K562 (cell line): ENCODE measurements around the gene KDM2A. TPM values are rescaled to one million over a fixed set of nuclear protein-coding genes. Genes with fewer than 3 reads are reported as not detected.
A peak's percentile ranks its signal among the peaks of the same experiment; 100 is the strongest.

Experiments
- ATAC-seq: fragments of 200-7000 bp; cut with Tn5 transposase; 3 replicates; pipeline ENCODE4 v1.9.1; 2020; ENCODE audit warnings: moderate library complexity
- BruUV-seq: library from RNA; stranded (reverse); fragments of 400-500 nt; replicated peaks from 2 replicates; lab custom pipeline; 2021; lab: Mats Ljungman, UMichigan
- CTCF ChIA-PET: fragments of 300-600 bp; formaldehyde crosslinking; extraction: SDS; loops from one replicate; lab custom pipeline; 2021; ENCODE audit warnings: low intra/inter-chr PET ratio; lab: Yijun Ruan, JAX
- POLR2A ChIA-PET: fragments of 300-600, 350-650 bp; sonication (Branson Sonifier 250); formaldehyde crosslinking; extraction: SDS; loops from one replicate; lab custom pipeline; 2021; ENCODE audit warnings: antibody characterized with exemption, inconsistent platforms; lab: Yijun Ruan, JAX
- DNase-seq, 4 experiments: peaks; one replicate each; pipeline versions ENCODE4 v3.0.0 to v3.0.0-alpha.2; 2011 to 2018; ENCODE audit warnings: low spot score in 3 of 4, mixed read lengths in 3 of 4; ENCODE audit errors: extremely low read depth in 1 of 4
- FAIRE-seq: peaks from 2 replicates; lab custom pipeline; 2011; peaks lifted over from hg19 to GRCh38; lab: Jason Lieb, UNC
- H2AFZ ChIP-seq: 2 replicates; pipeline ENCODE4 v1.6.0; 2011; ENCODE audit warnings: low read depth, low read length, control low read depth, inconsistent platforms
- H3K27ac ChIP-seq: fragments of 200-600 bp; 3 replicates; pipeline ENCODE4 v1.8.0; 2011; ENCODE audit warnings: low read depth, mild to moderate bottlenecking, control low read depth, inconsistent platforms, low read length, moderate library complexity, mixed read lengths; ENCODE audit errors: extremely low read depth
- H3K27me3 ChIP-seq, 2 experiments: fragments of 300-600 bp in 1 of 2; 2 replicates in 1 of 2; 3 replicates in 1 of 2; pipeline versions ENCODE4 v1.6.0 to v1.8.0; 2011; ENCODE audit warnings: inconsistent platforms in 2 of 2, low read length in 2 of 2, mild to moderate bottlenecking in 1 of 2, mixed read lengths in 1 of 2, moderate library complexity in 1 of 2; ENCODE audit not compliant: control insufficient read depth in 2 of 2, insufficient read depth in 2 of 2
- H3K36me3 ChIP-seq: fragments of 300-600 bp; 3 replicates; pipeline ENCODE4 v1.8.0; 2011; ENCODE audit warnings: mild to moderate bottlenecking, low read length, inconsistent platforms; ENCODE audit not compliant: control insufficient read depth, insufficient read depth
- H3K4me1 ChIP-seq, 2 experiments: fragments of 200-600 bp in 1 of 2; replicated peaks in 1 of 2; 2 replicates in 1 of 2; 3 replicates in 1 of 2; pipeline versions ENCODE4 v1.5.1 to v1.8.0; 2011; ENCODE audit warnings: inconsistent platforms in 2 of 2, low read length in 2 of 2, mild to moderate bottlenecking in 1 of 2, mixed read lengths in 1 of 2, moderate library complexity in 1 of 2; ENCODE audit not compliant: control insufficient read depth in 2 of 2, insufficient read depth in 2 of 2
- H3K4me2 ChIP-seq: 2 replicates; pipeline ENCODE4 v1.6.1; 2011; ENCODE audit warnings: low read length, control low read depth, inconsistent platforms, mixed read lengths; ENCODE audit not compliant: insufficient read depth
- H3K4me3 ChIP-seq: fragments of 200-600 bp; sonication (generic), shearing (Covaris generic); 2 replicates; pipeline ENCODE4 v1.5.1; 2016; ENCODE audit warnings: control low read depth, inconsistent platforms
- H3K79me2 ChIP-seq: fragments of 200-600 bp; 3 replicates; pipeline ENCODE4 v1.8.0; 2011; ENCODE audit warnings: low read length, inconsistent platforms; ENCODE audit not compliant: control insufficient read depth, insufficient read depth
- H3K9ac ChIP-seq, 2 experiments: 2 replicates each; pipeline versions ENCODE4 v1.6.0 to v1.6.1; 2011; ENCODE audit warnings: low read depth in 2 of 2, low read length in 2 of 2, control low read depth in 1 of 2, inconsistent platforms in 1 of 2, mild to moderate bottlenecking in 1 of 2, mixed read lengths in 1 of 2; ENCODE audit not compliant: insufficient read depth in 1 of 2
- H3K9me1 ChIP-seq: one replicate; pipeline ENCODE4 v1.6.0; 2011; ENCODE audit warnings: inconsistent platforms, mild to moderate bottlenecking, low read length, moderate library complexity; ENCODE audit not compliant: control insufficient read depth, insufficient read depth
- H3K9me3 ChIP-seq: replicated peaks from 2 replicates; pipeline ENCODE4 v1.5.1; 2011; ENCODE audit warnings: low read depth, low read length, inconsistent platforms; ENCODE audit not compliant: control insufficient read depth, insufficient read depth
- H4K20me1 ChIP-seq: replicated peaks from 2 replicates; pipeline ENCODE4 v1.6.1; 2011; ENCODE audit warnings: low read length, inconsistent platforms, mixed read lengths; ENCODE audit not compliant: control insufficient read depth, insufficient read depth
- ATF2 ChIP-seq: sonication (generic); formaldehyde crosslinking; IDR thresholded peaks from 2 replicates; pipeline ENCODE4 v1.8.1; 2022; ENCODE audit warnings: missing genetic modification reagents
- ATF3 ChIP-seq, 2 experiments: fragments of 450-650 bp in 1 of 2; sonication (generic) in 1 of 2; formaldehyde crosslinking in 1 of 2; IDR thresholded peaks in 1 of 2; conservative IDR thresholded peaks in 1 of 2; 2 replicates each; pipeline versions ENCODE4 v1.6.1 to v1.8.1; 2016 to 2023; ENCODE audit warnings: mild to moderate bottlenecking in 2 of 2, moderate library complexity in 2 of 2, inconsistent platforms in 1 of 2, missing genetic modification reagents in 1 of 2
- BDP1 ChIP-seq: IDR thresholded peaks from 3 replicates; pipeline ENCODE4 v1.6.1; 2011; ENCODE audit not compliant: insufficient read length, insufficient read depth
- CC2D1A ChIP-seq: fragments of 450-650 bp; IDR thresholded peaks from 2 replicates; pipeline ENCODE4 v1.6.1; 2017; ENCODE audit warnings: mild to moderate bottlenecking
- CEBPB ChIP-seq: fragments of 450-650 bp; IDR thresholded peaks from 2 replicates; pipeline ENCODE4 v1.6.1; 2016; ENCODE audit warnings: missing genetic modification characterization, missing compliant biosample characterization
- DNMT1 ChIP-seq: fragments of 450-650 bp; IDR thresholded peaks from 2 replicates; pipeline ENCODE4 v1.6.1; 2016; ENCODE audit warnings: antibody characterized with exemption, mild to moderate bottlenecking
- HEY1 ChIP-seq: fragments of 250-450 bp; sonication (Bioruptor Pico); IDR thresholded peaks from 2 replicates; pipeline ENCODE4 v1.5.0; 2020; ENCODE audit warnings: mild to moderate bottlenecking, moderate library complexity, borderline replicate concordance
- HMG20A ChIP-seq: fragments of 450-650 bp; formaldehyde crosslinking; conservative IDR thresholded peaks from 2 replicates; pipeline ENCODE4 v1.4.0; 2020; ENCODE audit warnings: mild to moderate bottlenecking, mixed read lengths
- LEF1 ChIP-seq: fragments of 450-650 bp; IDR thresholded peaks from 2 replicates; pipeline ENCODE4 v1.6.1; 2016; ENCODE audit warnings: mild to moderate bottlenecking
- SMARCA4 ChIP-seq: fragments of 450-650 bp; IDR thresholded peaks from 2 replicates; pipeline ENCODE4 v1.6.1; 2016
- SNIP1 ChIP-seq: fragments of 450-650 bp; IDR thresholded peaks from 2 replicates; pipeline ENCODE4 v1.7.1; 2017; ENCODE audit warnings: low read depth, mild to moderate bottlenecking
- SOX6 ChIP-seq: fragments of 450-650 bp; IDR thresholded peaks from 2 replicates; pipeline ENCODE4 v1.6.1; 2014; ENCODE audit warnings: mild to moderate bottlenecking
- SUPT5H ChIP-seq: fragments of 450-650 bp; IDR thresholded peaks from 2 replicates; pipeline ENCODE4 v1.6.1; 2016
- THRAP3 ChIP-seq: fragments of 450-650 bp; IDR thresholded peaks from 2 replicates; pipeline ENCODE4 v1.6.1; 2016; ENCODE audit warnings: mild to moderate bottlenecking, inconsistent platforms, borderline replicate concordance
- TRIM24 ChIP-seq, 2 experiments: fragments of 450-650 bp; IDR thresholded peaks; 2 replicates each; pipeline ENCODE4 v1.6.1; 2016
- TRIM28 ChIP-seq: fragments of 450-650 bp; IDR thresholded peaks from 2 replicates; pipeline ENCODE4 v1.6.1; 2017
- ZFX ChIP-seq: sonication (generic); formaldehyde crosslinking; IDR thresholded peaks from 2 replicates; pipeline ENCODE4 v1.8.0; 2022; ENCODE audit warnings: mild to moderate bottlenecking, missing genetic modification reagents, moderate library complexity
- ZNF12 ChIP-seq: sonication (generic); formaldehyde crosslinking; IDR thresholded peaks from 2 replicates; pipeline ENCODE4 v1.4.0; 2020; ENCODE audit warnings: mild to moderate bottlenecking, missing genetic modification reagents
- ZNF224 ChIP-seq: sonication (generic); formaldehyde crosslinking; IDR thresholded peaks from 2 replicates; pipeline ENCODE4 v1.8.0; 2022; ENCODE audit warnings: mild to moderate bottlenecking, missing genetic modification reagents
- ZNF24 ChIP-seq: fragments of 450-650 bp; IDR thresholded peaks from 2 replicates; pipeline ENCODE4 v1.6.1; 2016
- ZNF282 ChIP-seq: sonication (generic); formaldehyde crosslinking; IDR thresholded peaks from 2 replicates; pipeline ENCODE4 v1.8.1; 2023; ENCODE audit warnings: missing genetic modification reagents
- WGBS: fragments of 100-300 bp; shearing (Covaris generic); methylation state at CpG from one replicate; pipeline ENCODE4 v1.1.6; 2016; ENCODE audit warnings: low coverage, mixed read lengths; ENCODE audit not compliant: insufficient coverage; ENCODE audit errors: missing lambda C conversion rate; 5-methylcytosine and 5-hydroxymethylcytosine counted together
- in situ Hi-C: fragments of 300-500 bp; cut with MboI; formaldehyde crosslinking; loops from 4 replicates; pipeline ENCODE4 v1.15.0; 2018; ENCODE audit warnings: inconsistent platforms, mixed read lengths
- intact Hi-C: fragments of 100-400 bp; cut with micrococcal nuclease; formaldehyde crosslinking; loops from 2 replicates; pipeline ENCODE4 v1.14.2; 2022
- polyA plus RNA-seq, 8 experiments: library from polyadenylated mRNA; depleted of rRNA in 4 of 8; stranded (reverse) in 5 of 8; unstranded in 3 of 8; fragments of >200 nt; fragmentation: Nextera tagmentation in 2 of 8; fragmentation: Illumina TruSeq in 1 of 8; extraction: Ambion mirVana in 2 of 8; extraction: Trizol in 1 of 8; gene quantifications; 2 replicates each; pipeline versions ENCODE4 v1.2.1 to v1.2.3, GENCODE V29; 2011 to 2014; ENCODE audit warnings: inconsistent platforms in 1 of 8, missing spikeins in 1 of 8
- total RNA-seq, 7 experiments: library from RNA; depleted of rRNA in 6 of 7; stranded (reverse); fragments of >200 nt in 6 of 7; fragmentation: Illumina TruSeq in 2 of 7; extraction: Trizol in 2 of 7; gene quantifications; 2 replicates each; pipeline versions ENCODE4 v1.2.1 to v1.2.3, GENCODE V29; 2011 to 2021; ENCODE audit warnings: low replicate concordance in 1 of 7
- TF ChIP-seq, protein P1 (sequence below): fragments of 250-450 bp; sonication (Bioruptor Pico); IDR thresholded peaks from 2 replicates; pipeline ENCODE4 v1.4.0; 2020; ENCODE audit warnings: mild to moderate bottlenecking

The KDM2A gene
- total and polyA plus RNA-seq, 9 of the 15 experiments (the other 6 are each of a cell fraction or from before 2014, with no cell fraction given) = 5.0 to 39.3 (median 21.3) TPM

GRCh38 chr11:67276781-67277230, 157.7 kb downstream of the KDM2A start:
- in situ Hi-C loops = loop anchor here (5.0 kb wide), 1 partner anchor 35 kb away; no protein-coding TSS in a partner anchor
- ATAC-seq = peak; percentile 85
- ChIA-PET CTCF (interaction anchor here (0.6 to 1.7 kb wide), 2 partner anchors 40 to 201 kb away, joined by 4 to 6 read pairs; no protein-coding TSS in a partner anchor), POLR2A (interaction anchor here (0.7 to 2.1 kb wide), 5 partner anchors 9 to 106 kb away, joined by 3 to 29 read pairs (median 5); partner anchors contain the start of gene ANKRD13D)
- Histone ChIP-seq H3K36me3 (peaks cover 81% of the 10 kb centered on the region; the same call in 2 of the 3 replicates), H3K27me3 (no peaks in the 10 kb centered on the region), H3K9me3 (no peaks in the 10 kb centered on the region), H3K4me2 (peak overlapping the region; percentile 82), H3K4me3 (peak overlapping the region; percentile 37), H3K4me1 (peaks cover 27 to 89% of the 10 kb centered on the region in 2 experiments), H3K9me1 (no peaks in the 10 kb centered on the region), H3K9ac (peak overlapping the region; percentile 82 to 93), H3K27ac (peak overlapping the region; percentile 95), H3K79me2 (peaks cover 74% of the 10 kb centered on the region), H4K20me1 (no peaks in the 10 kb centered on the region; the same call in 1 of the 2 replicates), H2AFZ (peak overlapping the region; percentile 30; the same call in 1 of the 2 replicates)
- 18% methylated on average over 14 of the region's 16 CpGs for WGBS
- BruUV-seq = no TSS peak
- DNase-seq = peak; percentile 66 to 85 (median 74)
- peak; percentile 83 for FAIRE-seq
- intact Hi-C loops = loop anchor here (1.0 kb wide), 3 partner anchors 11 to 40 kb away; no protein-coding TSS in a partner anchor
- TF ChIP-seq TRIM24 (IDR thresholded peaks at IDR 0.05) = no peak
- TF ChIP-seq HEY1 = no peak
- TF ChIP-seq CEBPB (tag) = peak; percentile 49; the same call in 1 of the 2 replicates
- TF ChIP-seq SMARCA4 = 0 out of 2 replicates have a peak, but pooled peaks have one; percentile 6
- TF ChIP-seq SNIP1 = no peak
- no peak for TF ChIP-seq ATF2 (CRISPR knock-in tag)
- no peak for TF ChIP-seq ATF3 (IDR thresholded peaks at IDR 0.05)
- no peak for TF ChIP-seq ATF3 (CRISPR knock-in tag; conservative IDR thresholded peaks at IDR 0.05)
- no peak for TF ChIP-seq THRAP3
- peak; percentile 86 for TF ChIP-seq ZFX (CRISPR knock-in tag)
- no peak for TF ChIP-seq SOX6
- no peak for TF ChIP-seq ZNF12
- TF ChIP-seq ZNF224 (CRISPR knock-in tag) = peak; percentile 80; the same call in 1 of the 2 replicates
- no peak for TF ChIP-seq ZNF282 (CRISPR knock-in tag)
- TF ChIP-seq BDP1 = no peak
- TF ChIP-seq LEF1 = no peak
- no peak for TF ChIP-seq TRIM28
- no peak for TF ChIP-seq CC2D1A
- no peak for TF ChIP-seq HMG20A
- TF ChIP-seq ZNF24 = no peak
- no peak for TF ChIP-seq DNMT1
- TF ChIP-seq, protein P1, sequence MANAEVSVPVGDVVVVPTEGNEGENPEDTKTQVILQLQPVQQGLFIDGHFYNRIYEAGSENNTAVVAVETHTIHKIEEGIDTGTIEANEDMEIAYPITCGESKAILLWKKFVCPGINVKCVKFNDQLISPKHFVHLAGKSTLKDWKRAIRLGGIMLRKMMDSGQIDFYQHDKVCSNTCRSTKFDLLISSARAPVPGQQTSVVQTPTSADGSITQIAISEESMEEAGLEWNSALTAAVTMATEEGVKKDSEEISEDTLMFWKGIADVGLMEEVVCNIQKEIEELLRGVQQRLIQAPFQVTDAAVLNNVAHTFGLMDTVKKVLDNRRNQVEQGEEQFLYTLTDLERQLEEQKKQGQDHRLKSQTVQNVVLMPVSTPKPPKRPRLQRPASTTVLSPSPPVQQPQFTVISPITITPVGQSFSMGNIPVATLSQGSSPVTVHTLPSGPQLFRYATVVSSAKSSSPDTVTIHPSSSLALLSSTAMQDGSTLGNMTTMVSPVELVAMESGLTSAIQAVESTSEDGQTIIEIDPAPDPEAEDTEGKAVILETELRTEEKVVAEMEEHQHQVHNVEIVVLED (CRISPR knock-in tag) = no peak
- no peak for TF ChIP-seq SUPT5H
